Measurements from ENCODE around the gene NEMP1.

The NEMP1 gene

DNA sequence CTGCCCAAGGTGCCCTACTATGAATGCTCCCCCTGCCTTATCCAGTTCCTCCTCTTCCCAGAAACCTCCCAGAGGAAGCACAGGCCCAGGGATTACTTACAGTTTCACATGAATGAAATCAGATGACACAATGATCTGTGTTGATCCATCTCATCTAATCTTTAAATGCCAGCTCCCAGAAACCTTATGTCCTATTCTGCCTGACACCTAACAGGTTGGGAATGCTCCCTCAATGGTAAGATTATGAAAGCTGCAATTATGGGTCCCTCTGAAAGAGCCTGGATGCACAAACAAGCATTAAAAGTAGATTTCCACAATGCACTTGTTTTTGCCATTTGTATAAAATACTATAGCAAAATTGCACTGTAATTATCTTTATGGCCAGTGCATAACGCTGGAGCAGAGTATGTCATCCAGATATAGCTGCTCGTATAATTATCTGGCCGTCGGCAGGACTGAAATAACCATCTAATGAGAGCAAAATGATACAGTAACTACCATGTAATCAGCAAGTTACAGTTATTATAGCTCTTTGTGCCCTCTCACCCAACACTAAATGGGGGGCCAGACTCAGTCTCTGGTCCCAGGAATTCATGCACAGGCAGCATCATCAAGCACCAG, 67.9 kb downstream of the NEMP1 start:
- Histone ChIP-seq H3K27me3 (ENCODE audit: control insufficient read depth in 1 of 2, insufficient read depth in 1 of 2, low read length in 2 of 2) (peaks cover 34% of the 10 kb centered on the region in 2 experiments), H3K79me1 (replicated peaks; ENCODE audit: low read length, poor library complexity, severe bottlenecking) (peaks cover 3% of the 10 kb centered on the region), H3K4me1 (ENCODE audit: control insufficient read depth, insufficient read depth, low read depth, low read length) (peaks cover 2% of the 10 kb centered on the region), H3K4me3 (ENCODE audit: insufficient read depth in 1 of 2, low read depth in 1 of 2, low read length in 2 of 2) (no peak overlapping the region), H3K18ac (ENCODE audit: low read depth in 1 of 2, low read length in 2 of 2) (no peak overlapping the region), H3K9ac (ENCODE audit: low read length) (no peak overlapping the region), H3K9me3 (ENCODE audit: control insufficient read depth, low read length) (no peaks in the 10 kb centered on the region), H2BK12ac (ENCODE audit: low read length in 2 of 2) (no peak overlapping the region), H3K36me3 (ENCODE audit: control insufficient read depth in 1 of 2, insufficient read depth in 2 of 2, low read depth in 1 of 2, low read length in 2 of 2) (no peaks in the 10 kb centered on the region), H3K27ac (ENCODE audit: low read length, poor library complexity, severe bottlenecking) (no peak overlapping the region), H2BK120ac (ENCODE audit: low read depth, low read length) (no peak overlapping the region), H3K23ac (ENCODE audit: low read length in 2 of 2) (no peak overlapping the region), H2BK15ac (ENCODE audit: low read depth, poor library complexity, severe bottlenecking) (no peak overlapping the region), H2AFZ (ENCODE audit: low read depth, low read length) (no peak overlapping the region), H3K4ac (ENCODE audit: low read depth in 1 of 2, low read length in 2 of 2) (no peak overlapping the region), H3K14ac (ENCODE audit: low read length in 2 of 2) (no peak overlapping the region), H2AK5ac (ENCODE audit: low read length, severe bottlenecking) (no peak overlapping the region), H4K8ac (ENCODE audit: low read length) (no peak overlapping the region), H2BK5ac (ENCODE audit: low read depth, low read length, poor library complexity, severe bottlenecking) (no peak overlapping the region), H3K4me2 (ENCODE audit: low read length, poor library complexity, severe bottlenecking) (no peak overlapping the region), H4K91ac (ENCODE audit: low read length) (no peak overlapping the region)
- no peak for DNase-seq
- WGBS = 84% methylated on average over 4 of the region's 4 CpGs

DNA sequence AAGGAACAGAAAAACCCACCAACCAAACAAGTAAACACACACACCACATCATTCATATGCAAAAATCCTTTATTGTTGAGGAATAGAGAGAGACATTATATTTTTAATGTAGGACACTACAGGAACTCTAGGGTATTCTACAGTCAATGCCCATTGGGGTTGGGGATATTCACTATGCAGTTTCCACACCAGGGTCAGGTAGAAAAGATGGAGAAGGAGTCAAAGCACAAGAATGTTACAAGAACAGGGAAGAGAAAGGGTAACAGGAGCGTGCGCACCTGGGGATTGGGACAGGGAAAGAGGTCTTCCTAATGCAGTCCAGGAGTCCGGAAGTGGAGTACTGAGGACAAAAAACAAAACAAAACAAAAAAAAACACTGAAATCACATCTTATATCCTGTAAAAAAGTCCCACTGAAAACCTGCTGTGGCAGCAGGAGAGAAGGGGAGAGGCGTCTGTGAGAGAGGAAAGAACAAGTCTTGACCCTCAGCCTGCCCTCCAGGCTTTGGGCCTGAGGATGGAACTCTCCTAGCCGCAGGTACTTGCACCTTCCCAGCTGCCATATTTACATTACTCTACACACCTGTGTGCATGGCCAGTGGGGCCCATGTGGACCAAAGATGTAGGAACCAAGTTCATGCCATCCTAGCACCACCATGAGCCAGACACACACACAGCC, 68.5 kb downstream of the NEMP1 start:
- peaks cover 4% of the 10 kb centered on the region for H3K79me1 ChIP-seq (replicated peaks; ENCODE audit: low read length, poor library complexity, severe bottlenecking)
- H3K23ac ChIP-seq (ENCODE audit: low read length in 2 of 2) = no peak overlapping the region
- H2BK5ac ChIP-seq (ENCODE audit: low read depth, low read length, poor library complexity, severe bottlenecking) = no peak overlapping the region
- H3K4me1 ChIP-seq (ENCODE audit: control insufficient read depth, insufficient read depth, low read depth, low read length) = peaks cover 2% of the 10 kb centered on the region
- H3K14ac ChIP-seq (ENCODE audit: low read length in 2 of 2) = no peak overlapping the region
- H2BK12ac ChIP-seq (ENCODE audit: low read length in 2 of 2) = peak overlapping the region in 1 of 2 experiments; percentile 15
- H3K27me3 ChIP-seq (ENCODE audit: control insufficient read depth in 1 of 2, insufficient read depth in 1 of 2, low read length in 2 of 2) = peaks cover 27 to 28% of the 10 kb centered on the region in 2 experiments
- no peak overlapping the region for H3K18ac ChIP-seq (ENCODE audit: low read depth in 1 of 2, low read length in 2 of 2)
- H4K8ac ChIP-seq (ENCODE audit: low read length) = no peak overlapping the region
- no peak overlapping the region for H3K27ac ChIP-seq (ENCODE audit: low read length, poor library complexity, severe bottlenecking)
- no peaks in the 10 kb centered on the region for H3K36me3 ChIP-seq (ENCODE audit: control insufficient read depth in 1 of 2, insufficient read depth in 2 of 2, low read depth in 1 of 2, low read length in 2 of 2)
- H3K9me3 ChIP-seq (ENCODE audit: control insufficient read depth, low read length) = no peaks in the 10 kb centered on the region
- WGBS = 95% methylated on average over 3 of the region's 5 CpGs
- H2BK15ac ChIP-seq (ENCODE audit: low read depth, poor library complexity, severe bottlenecking) = no peak overlapping the region
- H2BK120ac ChIP-seq (ENCODE audit: low read depth, low read length) = no peak overlapping the region
- H2AFZ ChIP-seq (ENCODE audit: low read depth, low read length) = no peak overlapping the region
- H3K4me3 ChIP-seq (ENCODE audit: insufficient read depth in 1 of 2, low read depth in 1 of 2, low read length in 2 of 2) = no peak overlapping the region
- no peak overlapping the region for H2AK5ac ChIP-seq (ENCODE audit: low read length, severe bottlenecking)
- H4K91ac ChIP-seq (ENCODE audit: low read length) = no peak overlapping the region
- H3K9ac ChIP-seq (ENCODE audit: low read length) = no peak overlapping the region
- no peak overlapping the region for H3K4ac ChIP-seq (ENCODE audit: low read depth in 1 of 2, low read length in 2 of 2)
- no peak overlapping the region for H3K4me2 ChIP-seq (ENCODE audit: low read length, poor library complexity, severe bottlenecking)
- no peak for DNase-seq

- H2BK5ac ChIP-seq (ENCODE audit: low read depth, low read length, poor library complexity, severe bottlenecking) = no peak overlapping the region
- H3K23ac ChIP-seq (ENCODE audit: low read length in 2 of 2) = no peak overlapping the region
- no peak overlapping the region for H4K91ac ChIP-seq (ENCODE audit: low read length)
- no peak overlapping the region for H3K4me3 ChIP-seq (ENCODE audit: insufficient read depth in 1 of 2, low read depth in 1 of 2, low read length in 2 of 2)
- no peaks in the 10 kb centered on the region for H3K9me3 ChIP-seq (ENCODE audit: control insufficient read depth, low read length)
- no peak overlapping the region for H4K8ac ChIP-seq (ENCODE audit: low read length)
- no peak overlapping the region for H2AK5ac ChIP-seq (ENCODE audit: low read length, severe bottlenecking)
- no peak overlapping the region for H3K18ac ChIP-seq (ENCODE audit: low read depth in 1 of 2, low read length in 2 of 2)
- H3K79me1 ChIP-seq (replicated peaks; ENCODE audit: low read length, poor library complexity, severe bottlenecking) = peaks cover 20% of the 10 kb centered on the region
- no peak overlapping the region for H2BK120ac ChIP-seq (ENCODE audit: low read depth, low read length)
- peaks cover 2% of the 10 kb centered on the region for H3K4me1 ChIP-seq (ENCODE audit: control insufficient read depth, insufficient read depth, low read depth, low read length)
- no peak overlapping the region for H3K4ac ChIP-seq (ENCODE audit: low read depth in 1 of 2, low read length in 2 of 2)
- no peak overlapping the region for H3K14ac ChIP-seq (ENCODE audit: low read length in 2 of 2)
- no peak overlapping the region for H2AFZ ChIP-seq (ENCODE audit: low read depth, low read length)
- H3K36me3 ChIP-seq (ENCODE audit: control insufficient read depth in 1 of 2, insufficient read depth in 2 of 2, low read depth in 1 of 2, low read length in 2 of 2) = peaks cover 16% of the 10 kb centered on the region in 2 experiments
- DNase-seq = peak; percentile 84
- no peak overlapping the region for H2BK15ac ChIP-seq (ENCODE audit: low read depth, poor library complexity, severe bottlenecking)
- no peak overlapping the region for H2BK12ac ChIP-seq (ENCODE audit: low read length in 2 of 2)
- peak overlapping the region; percentile 8 for H3K9ac ChIP-seq (ENCODE audit: low read length)
- H3K27me3 ChIP-seq (ENCODE audit: control insufficient read depth in 1 of 2, insufficient read depth in 1 of 2, low read length in 2 of 2) = peaks cover 8 to 9% of the 10 kb centered on the region in 2 experiments
- H3K27ac ChIP-seq (ENCODE audit: low read length, poor library complexity, severe bottlenecking) = no peak overlapping the region
- no peak overlapping the region for H3K4me2 ChIP-seq (ENCODE audit: low read length, poor library complexity, severe bottlenecking)
Observed at GRCh38 chr12:57008178-57008577, 70.4 kb downstream of the NEMP1 start.

DNA sequence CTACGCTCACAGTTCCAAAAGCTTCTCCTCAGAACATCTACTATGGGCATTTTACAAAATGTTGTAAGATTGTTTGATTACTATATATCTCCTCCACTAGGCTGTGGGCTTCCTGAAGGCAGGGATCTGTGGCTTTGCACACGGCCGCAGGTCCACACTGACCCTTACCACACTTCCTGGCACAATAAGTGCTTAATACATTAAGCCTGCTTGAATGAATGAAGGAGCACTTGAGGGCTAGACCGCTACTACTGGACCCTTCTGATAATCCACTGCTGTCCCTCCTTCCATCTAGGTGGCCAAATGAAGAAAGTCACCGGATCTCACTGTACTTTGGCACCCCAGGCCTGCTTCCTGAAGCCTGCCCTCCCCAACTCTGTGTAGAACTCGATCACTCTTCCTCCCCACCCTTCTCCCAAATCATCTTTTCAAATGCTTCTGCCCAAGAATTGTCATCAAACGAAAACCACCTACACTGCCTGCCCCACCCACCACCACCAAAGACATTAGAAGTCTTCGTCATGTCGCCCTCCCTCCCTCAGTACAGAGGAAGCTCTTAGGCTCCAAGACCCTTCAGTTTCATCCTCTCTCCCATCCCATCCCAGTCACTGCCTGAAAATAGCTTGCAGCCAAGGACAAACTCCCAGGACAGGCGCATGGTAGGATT, 71.6 kb downstream of the NEMP1 start:
- Histone ChIP-seq H3K23ac (ENCODE audit: low read length in 2 of 2) (no peak overlapping the region), H3K9ac (ENCODE audit: low read length) (peak overlapping the region; percentile 69), H3K27me3 (ENCODE audit: control insufficient read depth in 1 of 2, insufficient read depth in 1 of 2, low read length in 2 of 2) (no peaks in the 10 kb centered on the region), H4K8ac (ENCODE audit: low read length) (peak overlapping the region; percentile 52), H2AFZ (ENCODE audit: low read depth, low read length) (peak overlapping the region; percentile 60), H3K18ac (ENCODE audit: low read depth in 1 of 2, low read length in 2 of 2) (no peak overlapping the region), H3K14ac (ENCODE audit: low read length in 2 of 2) (no peak overlapping the region), H3K4me3 (ENCODE audit: insufficient read depth in 1 of 2, low read depth in 1 of 2, low read length in 2 of 2) (peak overlapping the region in 1 of 2 experiments; percentile 62), H3K4me2 (ENCODE audit: low read length, poor library complexity, severe bottlenecking) (peak overlapping the region; percentile 53), H3K9me3 (ENCODE audit: control insufficient read depth, low read length) (no peaks in the 10 kb centered on the region), H3K4me1 (ENCODE audit: control insufficient read depth, insufficient read depth, low read depth, low read length) (peaks cover 2% of the 10 kb centered on the region), H2BK5ac (ENCODE audit: low read depth, low read length, poor library complexity, severe bottlenecking) (no peak overlapping the region), H3K36me3 (ENCODE audit: control insufficient read depth in 1 of 2, insufficient read depth in 2 of 2, low read depth in 1 of 2, low read length in 2 of 2) (peaks cover 27 to 28% of the 10 kb centered on the region in 2 experiments), H3K79me1 (replicated peaks; ENCODE audit: low read length, poor library complexity, severe bottlenecking) (peaks cover 33% of the 10 kb centered on the region), H3K27ac (ENCODE audit: low read length, poor library complexity, severe bottlenecking) (no peak overlapping the region), H4K91ac (ENCODE audit: low read length) (peak overlapping the region; percentile 4), H2BK12ac (ENCODE audit: low read length in 2 of 2) (no peak overlapping the region), H2BK120ac (ENCODE audit: low read depth, low read length) (no peak overlapping the region), H2AK5ac (ENCODE audit: low read length, severe bottlenecking) (no peak overlapping the region), H3K4ac (ENCODE audit: low read depth in 1 of 2, low read length in 2 of 2) (no peak overlapping the region), H2BK15ac (ENCODE audit: low read depth, poor library complexity, severe bottlenecking) (no peak overlapping the region)
- no peak for DNase-seq
- 84% methylated on average over 9 of the region's 10 CpGs for WGBS

Data from mesenchymal stem cell (in vitro differentiated cells and primary cell).